HG03439 (cell line): Measurements from ENCODE around the gene DENND4A.

Experiments
- ATAC-seq: cut with Tn5 transposase; IDR thresholded peaks from one replicate; pipeline ENCODE4 v1.9.1; 2021; ENCODE audit warnings: mild to moderate bottlenecking, moderate library complexity; ENCODE audit not compliant: unreplicated experiment

DENND4A gene

DNA sequence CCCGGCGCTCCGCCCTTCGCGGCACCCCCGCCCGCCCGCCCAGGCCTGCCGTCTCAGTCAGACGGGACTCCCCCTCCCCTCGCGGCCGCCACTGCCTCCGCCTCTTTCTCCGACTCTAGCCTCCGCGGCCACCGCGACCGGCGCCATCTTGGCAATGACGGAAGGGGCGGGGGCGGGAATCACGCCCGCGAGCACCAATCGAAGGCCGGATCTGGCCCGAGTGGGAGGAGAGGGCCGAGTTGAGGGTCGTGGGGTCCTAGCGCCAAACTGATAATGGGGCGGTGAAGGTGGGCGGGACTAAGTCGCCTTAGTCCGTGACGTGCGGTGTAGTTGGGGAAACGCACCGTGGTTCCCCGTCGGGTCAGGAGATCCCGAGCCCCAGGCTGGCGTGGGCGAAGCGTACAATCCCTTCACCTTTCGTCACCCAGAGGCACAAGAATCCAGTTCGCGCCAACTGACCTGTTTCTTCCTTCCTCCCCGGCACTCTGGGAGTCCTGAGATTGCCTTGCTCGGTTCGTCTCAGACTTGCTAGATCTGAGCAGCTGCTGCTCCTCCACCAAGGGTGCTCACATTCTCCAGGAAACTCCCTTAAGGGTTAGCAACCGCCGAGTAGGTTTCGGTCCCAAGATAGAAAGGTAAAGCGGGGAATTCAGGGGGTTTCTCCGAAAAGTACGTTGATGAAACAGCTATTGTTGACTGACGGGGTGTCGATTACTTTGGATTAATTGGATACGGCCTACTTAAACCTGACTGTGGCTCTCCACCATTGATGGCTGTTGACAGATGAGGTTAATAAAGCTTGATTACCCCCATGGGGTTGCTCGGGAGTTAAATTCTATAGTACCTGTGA, at the start of gene DENND4A:
TSS of gene DENND4A (minus strand) at position 156 of the 850 bp plus-strand sequence. CDS start 35,843 bp downstream, outside the sequence.
- peak; percentile 80 for ATAC-seq

- no peak for ATAC-seq
Observed at GRCh38 chr15:65841121-65841930, 49.2 kb upstream of the DENND4A start.

DNA sequence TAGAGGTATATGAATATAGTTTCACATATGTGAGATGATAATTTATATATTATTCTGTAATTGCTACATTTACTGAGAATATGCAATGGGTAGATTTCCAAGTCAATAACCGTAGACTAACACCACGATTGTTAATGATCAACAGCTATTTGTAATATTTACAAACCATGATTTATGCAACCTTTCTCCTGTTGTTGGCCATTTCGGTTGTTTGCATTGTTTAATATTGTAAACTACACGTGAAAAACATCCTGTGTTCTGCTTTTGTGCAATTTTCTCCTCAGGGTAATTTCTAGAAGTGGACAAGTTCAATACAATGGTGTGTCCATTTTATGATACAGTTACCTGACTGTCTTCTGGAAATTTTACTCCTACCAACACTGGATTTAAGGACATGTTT, 47.9 kb upstream of the DENND4A start:
- no peak for ATAC-seq

- no peak for ATAC-seq
Observed at GRCh38 chr15:65839354-65839901, 47.3 kb upstream of the DENND4A start.

GRCh38 chr15:65837301-65838294, 45.5 kb upstream of the DENND4A start:
- no peak for ATAC-seq

GRCh38 chr15:65836665-65837064, 44.6 kb upstream of the DENND4A start:
- no peak for ATAC-seq

DNA sequence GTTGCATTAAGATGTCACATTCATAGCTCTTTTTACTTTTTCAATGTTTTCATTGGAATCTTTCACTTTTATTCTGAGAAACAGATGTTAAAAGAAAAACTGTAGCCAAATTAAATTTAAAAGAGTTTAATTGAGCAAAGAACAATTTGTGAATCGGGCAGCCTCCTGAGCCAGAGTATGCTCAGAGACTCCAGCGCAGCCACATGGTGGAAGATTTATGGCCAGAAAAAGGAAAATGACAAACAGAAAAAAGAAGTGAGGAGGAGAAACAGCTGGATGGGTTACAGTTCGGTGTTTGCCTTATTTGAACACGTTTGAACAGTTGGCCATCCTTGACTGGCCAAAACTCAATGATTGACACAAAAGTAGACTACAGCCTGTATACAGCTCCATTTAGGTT, 43.4 kb upstream of the DENND4A start:
- ATAC-seq = no peak

DNA sequence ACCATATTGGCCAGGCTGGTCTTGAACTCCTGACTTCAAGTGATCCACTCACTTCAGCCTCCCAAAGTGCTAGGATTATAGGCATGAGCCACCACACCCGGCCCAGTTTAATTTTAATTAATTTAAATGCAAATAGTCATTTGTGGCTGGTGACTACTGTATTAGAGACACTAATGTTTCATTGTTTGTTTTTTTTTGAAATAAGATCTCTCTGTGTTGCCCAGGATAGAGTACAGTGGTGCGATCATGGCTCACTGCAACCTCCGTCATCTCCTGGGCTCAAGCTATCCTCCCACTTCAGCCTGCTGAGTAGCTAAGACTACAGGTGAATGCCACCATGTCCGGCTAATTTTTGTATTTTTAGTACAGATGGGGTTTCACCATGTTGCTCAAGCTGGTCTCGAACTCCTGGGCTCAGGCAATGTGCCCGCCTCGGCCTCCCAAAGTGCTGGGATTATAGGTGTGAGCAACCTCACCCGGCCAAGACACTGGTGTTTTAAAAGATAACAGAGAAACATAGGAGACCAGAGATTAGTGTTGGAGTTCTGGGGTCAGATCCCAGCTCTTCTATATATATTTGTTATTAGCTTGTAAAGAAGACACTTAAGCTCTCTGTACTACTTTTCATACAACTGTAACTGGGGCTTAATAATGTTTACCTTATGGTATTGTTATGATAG, 42.6 kb upstream of the DENND4A start:
- no peak for ATAC-seq

GRCh38 chr15:65833501-65834205, 41.6 kb upstream of the DENND4A start:
- ATAC-seq = no peak

DNA sequence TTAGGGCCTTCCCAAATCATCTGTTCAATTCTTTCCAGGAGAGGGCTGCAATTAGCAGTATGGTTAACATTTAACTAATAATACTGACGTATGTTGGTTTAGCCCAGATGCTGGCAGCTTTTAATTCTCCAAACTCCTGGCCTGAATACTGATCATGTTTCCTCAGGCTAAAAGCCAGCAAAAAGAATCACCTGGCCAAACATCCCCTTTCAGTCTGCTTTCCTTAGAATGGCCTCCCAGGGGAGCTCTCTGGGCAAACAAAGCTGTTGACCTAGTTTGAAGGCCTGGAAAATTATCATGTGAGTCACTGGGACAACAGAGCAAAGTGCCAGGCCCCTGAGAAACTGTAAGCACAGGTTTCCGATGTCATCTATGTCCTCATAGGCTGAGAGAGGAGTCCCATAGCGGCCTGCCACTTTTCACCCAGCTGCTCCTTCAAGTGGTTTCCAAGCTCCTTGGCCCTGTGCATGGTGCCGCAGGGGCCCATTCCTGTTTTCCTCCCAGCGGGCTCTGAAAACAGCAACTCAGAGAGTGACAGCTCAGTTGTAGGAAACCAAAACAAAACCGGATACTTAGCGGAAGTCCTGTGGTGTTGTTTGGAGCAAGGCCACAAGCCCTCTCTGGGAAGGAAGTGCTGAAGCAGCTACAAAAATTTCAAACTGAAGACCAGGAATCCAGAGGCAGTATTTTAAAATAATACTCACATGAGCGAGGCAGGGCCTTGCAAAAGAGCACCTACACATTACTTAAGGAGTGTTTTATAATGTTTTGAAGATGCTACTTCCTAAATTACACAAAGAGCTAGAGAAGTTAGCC, 40.7 kb upstream of the DENND4A start:
- ATAC-seq = no peak

GRCh38 chr15:65829130-65829764, 37.2 kb upstream of the DENND4A start:
- ATAC-seq = no peak

DNA sequence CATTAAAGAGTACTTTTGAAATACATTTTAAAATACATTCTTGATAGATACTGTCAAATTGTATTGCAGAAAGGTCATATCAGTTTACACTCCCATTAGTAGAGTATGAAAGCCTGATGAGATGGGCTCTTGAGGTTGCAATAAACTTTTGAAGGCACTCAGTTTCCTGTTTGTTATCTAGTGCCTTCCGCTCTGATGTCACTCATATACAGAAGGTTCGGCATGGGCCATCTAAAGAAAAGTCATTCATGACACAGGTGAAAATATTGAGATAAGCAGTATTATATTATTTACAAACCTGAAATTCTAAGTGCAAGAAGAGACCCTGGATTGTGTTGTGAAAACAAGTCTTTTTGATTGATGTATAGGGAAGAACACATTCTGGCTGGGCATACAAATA, 36.5 kb upstream of the DENND4A start:
- no peak for ATAC-seq

DNA sequence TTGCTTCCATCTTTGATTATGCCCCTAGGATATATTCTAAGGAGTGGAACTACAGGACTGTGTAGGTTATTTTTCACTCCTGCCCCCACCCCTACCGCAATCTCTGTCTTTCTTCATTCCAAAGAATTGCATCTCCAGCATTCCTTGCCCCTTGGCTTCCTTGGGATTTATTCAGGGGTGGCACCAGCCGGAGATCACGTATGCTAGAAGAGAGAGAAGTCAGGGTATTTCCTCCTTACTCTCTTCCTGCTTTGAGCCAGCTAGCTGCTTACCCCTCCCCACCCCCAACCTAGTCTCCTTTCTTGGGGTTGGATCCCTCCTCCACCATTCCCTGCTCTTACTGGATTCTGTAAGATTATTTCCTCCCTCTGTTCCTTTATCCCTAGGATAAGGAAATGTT, 35.0 kb upstream of the DENND4A start:
- no peak for ATAC-seq

GRCh38 chr15:65824941-65825544, 33.0 kb upstream of the DENND4A start:
- no peak for ATAC-seq

DNA sequence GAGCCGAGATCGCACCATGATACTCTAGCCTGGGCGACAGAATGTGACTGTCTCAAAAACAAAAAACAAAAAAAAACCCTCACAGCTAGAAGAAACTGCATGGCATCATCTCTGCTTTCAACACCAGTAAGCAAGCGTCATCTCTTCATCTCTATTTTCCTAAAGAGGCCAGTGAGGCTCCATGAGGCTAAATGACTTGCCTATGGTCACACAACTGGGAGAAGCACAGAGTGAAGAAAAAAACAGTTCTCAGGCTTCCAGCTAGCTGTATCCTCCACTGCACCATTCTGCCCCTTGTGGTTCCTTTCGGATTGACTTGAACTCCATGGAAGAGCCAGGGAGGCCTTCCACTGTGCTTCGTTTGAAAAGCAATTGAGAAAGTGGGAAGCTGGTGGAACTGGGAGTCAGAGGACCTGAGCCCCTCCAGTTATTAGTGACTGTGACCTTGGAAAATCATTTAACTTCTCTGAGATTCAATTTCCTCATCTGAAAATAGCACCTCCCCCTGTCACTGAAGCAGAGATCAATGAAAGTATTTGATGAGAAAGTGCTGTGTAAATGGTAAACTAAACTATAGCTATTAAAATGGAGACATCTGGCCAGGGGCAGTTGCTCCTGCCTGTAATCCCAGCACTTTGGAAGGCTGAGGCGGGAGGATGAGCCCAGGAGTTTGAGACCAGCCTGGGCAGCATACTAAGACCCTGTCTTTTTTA, 32.1 kb upstream of the DENND4A start:
- ATAC-seq = no peak

GRCh38 chr15:65822316-65822715, 30.2 kb upstream of the DENND4A start:
- no peak for ATAC-seq

GRCh38 chr15:65821070-65821469, 29.0 kb upstream of the DENND4A start:
- no peak for ATAC-seq
